ENCODE data around the gene ETS2.
A peak's percentile ranks its signal among the peaks of the same experiment; 100 is the strongest.

ETS2 gene

GRCh38 chr21:38807441-38807871, 1.7 kb downstream of the ETS2 start:
- no peaks in the 10 kb centered on the region for H3K27me3 ChIP-seq (ENCODE audit: insufficient read depth, poor library complexity, severe bottlenecking)
- peaks cover 63% of the 10 kb centered on the region for H3K4me1 ChIP-seq (ENCODE audit: insufficient read depth, poor library complexity, severe bottlenecking)
- peaks cover 61% of the 10 kb centered on the region for H3K36me3 ChIP-seq (ENCODE audit: low read depth)
- ATAC-seq (ENCODE audit: low read depth) (no peak), DNase-seq (ENCODE audit: low spot score) (no peak)
- peak overlapping the region; percentile 93 for H3K27ac ChIP-seq (ENCODE audit: poor library complexity, severe bottlenecking)
- no peaks in the 10 kb centered on the region for H3K9me3 ChIP-seq (ENCODE audit: severe bottlenecking)
- TF ChIP-seq CTCF (IDR thresholded peaks at IDR 0.05; ENCODE audit: poor library complexity, severe bottlenecking), result no peak
- H3K4me3 ChIP-seq (ENCODE audit: severe bottlenecking), result peak overlapping the region; percentile 98

- ATAC-seq (ENCODE audit: low read depth) (peak; percentile 2; the same call in 1 of the 3 replicates), DNase-seq (ENCODE audit: low spot score) (no peak)
- H3K4me1 ChIP-seq (ENCODE audit: insufficient read depth, poor library complexity, severe bottlenecking), result peaks cover 63% of the 10 kb centered on the region
- no peaks in the 10 kb centered on the region for H3K27me3 ChIP-seq (ENCODE audit: insufficient read depth, poor library complexity, severe bottlenecking)
- H3K9me3 ChIP-seq (ENCODE audit: severe bottlenecking), result no peaks in the 10 kb centered on the region
- peak overlapping the region; percentile 98 for H3K4me3 ChIP-seq (ENCODE audit: severe bottlenecking)
- H3K27ac ChIP-seq (ENCODE audit: poor library complexity, severe bottlenecking), result peak overlapping the region; percentile 93
- peaks cover 67% of the 10 kb centered on the region for H3K36me3 ChIP-seq (ENCODE audit: low read depth)
- TF ChIP-seq CTCF (IDR thresholded peaks at IDR 0.05; ENCODE audit: poor library complexity, severe bottlenecking), result no peak
Measured at GRCh38 chr21:38807986-38808385, 2.3 kb downstream of the ETS2 start.

GRCh38 chr21:38809198-38809878, 3.6 kb downstream of the ETS2 start:
- ATAC-seq (ENCODE audit: low read depth), result no peak
- Histone ChIP-seq H3K4me1 (ENCODE audit: insufficient read depth, poor library complexity, severe bottlenecking) (peaks cover 64% of the 10 kb centered on the region), H3K36me3 (ENCODE audit: low read depth) (peaks cover 80% of the 10 kb centered on the region), H3K27me3 (ENCODE audit: insufficient read depth, poor library complexity, severe bottlenecking) (no peaks in the 10 kb centered on the region), H3K27ac (ENCODE audit: poor library complexity, severe bottlenecking) (peak overlapping the region; percentile 93), H3K4me3 (ENCODE audit: severe bottlenecking) (peak overlapping the region; percentile 98), H3K9me3 (ENCODE audit: severe bottlenecking) (no peaks in the 10 kb centered on the region)
- no peak for TF ChIP-seq CTCF (IDR thresholded peaks at IDR 0.05; ENCODE audit: poor library complexity, severe bottlenecking)
- no peak for DNase-seq (ENCODE audit: low spot score)

GRCh38 chr21:38810034-38810825, 4.5 kb downstream of the ETS2 start:
- Histone ChIP-seq H3K36me3 (ENCODE audit: low read depth) (peaks cover 89% of the 10 kb centered on the region), H3K4me1 (ENCODE audit: insufficient read depth, poor library complexity, severe bottlenecking) (peaks cover 57% of the 10 kb centered on the region), H3K4me3 (ENCODE audit: severe bottlenecking) (peak overlapping the region; percentile 98), H3K27me3 (ENCODE audit: insufficient read depth, poor library complexity, severe bottlenecking) (no peaks in the 10 kb centered on the region), H3K9me3 (ENCODE audit: severe bottlenecking) (no peaks in the 10 kb centered on the region), H3K27ac (ENCODE audit: poor library complexity, severe bottlenecking) (peak overlapping the region; percentile 93)
- TF ChIP-seq CTCF (IDR thresholded peaks at IDR 0.05; ENCODE audit: poor library complexity, severe bottlenecking), result no peak
- ATAC-seq (ENCODE audit: low read depth), result no peak
- no peak for DNase-seq (ENCODE audit: low spot score)
